NCI-H2227 (cell line): ENCODE data around the gene TCF4.

Experiments
- DNase-seq: peaks from one replicate; lab custom pipeline; 2025; ENCODE audit not compliant: unreplicated experiment; lab: John Stamatoyannopoulos, UW

The TCF4 gene

DNA sequence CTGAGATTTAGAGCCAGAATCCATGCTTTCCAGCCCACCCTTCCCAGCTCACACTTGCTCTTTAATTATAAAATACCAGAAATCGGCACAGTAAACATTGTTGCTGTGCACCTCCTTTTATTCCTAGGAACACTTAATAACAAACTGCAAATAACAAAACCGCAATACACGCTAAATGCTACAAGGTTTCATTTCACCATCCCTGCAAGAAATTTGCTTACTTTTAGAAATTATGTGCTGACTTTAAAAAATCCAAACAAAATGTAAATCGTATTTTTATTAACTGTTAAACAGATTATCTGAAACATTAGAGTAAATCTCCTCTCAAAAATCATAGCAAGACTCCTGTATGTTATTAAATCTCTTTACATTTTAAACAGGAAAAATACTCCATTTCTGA lies 79.3 kb downstream of the TCF4 start:
- DNase-seq: no peak

DNA sequence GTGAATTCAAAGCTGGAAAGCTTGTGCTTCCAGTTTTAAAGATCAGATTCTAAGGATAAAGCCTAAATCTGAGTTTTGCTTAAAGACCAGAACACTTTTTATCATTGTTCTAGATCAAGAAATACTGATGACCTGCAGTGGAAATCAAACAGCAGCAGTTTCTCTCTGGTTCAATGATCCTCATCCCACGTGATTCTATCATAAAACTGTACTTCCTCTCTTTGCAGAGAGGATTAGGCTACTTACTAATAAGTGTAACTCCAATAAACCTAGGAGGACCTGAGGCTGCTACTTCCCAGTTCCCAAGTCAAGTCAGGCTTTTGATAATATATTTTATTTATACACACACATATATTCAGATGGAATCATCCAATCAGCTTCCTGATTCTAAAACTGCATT lies 81.9 kb downstream of the TCF4 start:
- no peak for DNase-seq

- DNase-seq: no peak
Observed at GRCh38 chr18:55504808-55505207, 83.2 kb downstream of the TCF4 start.

- DNase-seq: no peak
Observed at GRCh38 chr18:55503167-55503820, 84.7 kb downstream of the TCF4 start.

DNA sequence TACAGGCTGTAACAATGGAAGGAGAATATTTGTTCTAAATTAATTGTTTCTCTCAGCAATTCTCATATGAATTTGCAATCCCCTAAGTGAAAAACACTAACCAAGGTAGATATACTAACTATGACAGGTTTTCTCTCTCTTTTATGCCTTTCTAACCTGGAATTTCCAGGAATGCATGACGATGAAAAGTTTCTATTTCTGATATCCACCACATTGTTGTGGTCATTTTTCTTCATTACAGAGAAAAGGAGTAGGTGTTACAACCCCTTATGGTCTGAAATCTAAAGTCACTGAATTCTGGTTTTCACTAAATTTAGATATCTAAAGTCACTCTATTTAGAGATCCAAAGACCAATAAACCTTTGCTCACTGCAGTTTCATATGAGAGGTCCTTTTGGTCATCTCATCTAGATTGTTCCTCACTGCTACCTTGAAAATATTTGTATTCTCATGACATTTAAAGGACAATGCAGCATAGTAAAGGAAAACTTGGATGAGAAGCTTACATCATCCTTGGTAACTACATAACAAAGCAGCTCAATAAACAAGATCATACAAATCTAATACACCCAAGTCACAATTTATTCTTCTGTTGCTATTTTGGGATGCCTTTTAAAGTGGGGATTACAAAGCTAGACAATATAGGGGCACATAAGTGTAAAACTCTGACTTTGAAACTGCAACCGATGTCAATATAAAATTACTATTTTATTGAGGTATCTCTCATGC lies 85.8 kb downstream of the TCF4 start:
- DNase-seq: no peak

GRCh38 chr18:55501579-55501978 lies 86.4 kb downstream of the TCF4 start:
- DNase-seq: no peak

DNA sequence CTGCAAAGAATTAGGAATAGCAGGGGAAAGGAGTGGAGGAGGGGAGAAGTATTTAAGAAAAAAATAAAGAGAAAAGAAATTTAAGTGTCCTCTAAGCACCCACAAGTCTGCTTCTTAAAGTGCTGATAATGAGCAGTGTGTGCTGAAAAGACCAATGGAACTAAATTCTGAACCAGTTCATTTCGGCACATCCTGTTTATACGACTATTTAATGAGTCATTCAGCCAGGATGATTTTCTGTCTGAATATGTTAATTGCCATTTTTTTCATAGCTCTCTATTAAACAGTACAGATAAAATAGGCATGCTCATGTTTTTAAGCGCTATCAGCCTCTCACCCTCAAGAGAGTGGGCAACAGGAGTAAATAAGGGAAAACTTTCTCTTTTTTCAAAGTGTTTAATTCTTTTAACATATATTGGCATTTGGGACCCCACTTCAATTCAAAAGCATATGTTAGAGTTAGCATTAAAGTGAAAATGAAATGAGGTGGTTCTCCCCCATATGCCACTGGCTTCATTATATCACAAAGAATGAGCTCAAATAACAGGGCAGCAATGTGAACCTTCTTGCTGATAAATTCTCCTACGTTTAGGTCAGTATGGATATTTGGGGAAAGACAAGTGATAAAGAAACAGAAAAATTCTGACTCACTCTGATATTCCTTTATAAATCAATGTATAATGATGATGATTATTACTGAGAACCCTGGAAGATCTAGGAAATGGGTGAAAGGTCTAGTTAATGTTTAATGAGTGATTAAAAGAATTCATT lies 87.5 kb downstream of the TCF4 start:
- DNase-seq: no peak

DNA sequence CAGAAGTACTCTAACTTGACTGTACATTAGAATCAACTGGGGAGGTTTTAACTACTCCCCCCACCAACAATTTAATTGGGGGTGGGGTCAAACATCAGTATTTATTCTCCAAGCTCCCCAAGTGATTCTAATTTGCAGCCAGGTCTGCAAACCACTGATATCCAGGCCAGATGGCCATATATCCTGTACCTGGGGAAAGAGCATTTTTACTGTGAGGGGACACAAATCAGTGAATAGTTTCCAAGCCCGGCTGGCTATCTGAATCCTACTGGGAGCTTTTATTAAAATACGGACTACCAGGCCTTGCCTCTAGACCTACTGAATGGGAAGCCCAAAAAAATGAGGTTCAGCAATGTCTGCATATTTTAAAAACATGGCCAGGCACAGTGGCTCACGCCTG lies 88.5 kb downstream of the TCF4 start:
- DNase-seq: no peak

DNA sequence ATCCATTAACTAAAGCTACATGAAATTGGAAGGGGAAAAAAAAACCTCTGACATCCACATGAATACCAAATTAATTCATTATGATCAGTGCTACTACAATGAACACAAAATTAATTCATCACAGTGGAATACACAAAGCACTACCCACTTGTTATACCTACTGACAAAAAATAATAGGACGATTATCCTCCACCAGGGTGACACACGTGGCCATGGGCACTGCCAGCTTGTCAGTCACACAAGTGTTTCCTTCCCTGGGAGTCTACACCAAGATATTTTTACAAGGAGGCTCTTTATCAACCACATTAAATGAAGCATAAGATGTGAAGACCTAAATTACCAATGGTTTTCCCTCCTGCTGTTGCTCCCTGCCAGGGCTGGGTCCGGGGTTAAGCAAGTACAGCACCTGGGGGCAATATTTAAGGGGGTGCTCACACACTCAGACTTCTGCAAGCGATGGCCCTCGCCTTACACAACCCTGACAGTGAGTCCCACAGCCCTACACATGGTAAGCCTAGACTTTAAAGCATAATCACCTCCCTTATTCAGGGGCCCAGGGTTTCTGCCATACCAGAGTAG lies 90.1 kb downstream of the TCF4 start:
- no peak for DNase-seq

GRCh38 chr18:55494899-55495298 lies 93.1 kb downstream of the TCF4 start:
- DNase-seq: no peak

- no peak for DNase-seq
Observed at GRCh38 chr18:55494441-55494840, 93.6 kb downstream of the TCF4 start.

- DNase-seq: no peak
Observed at GRCh38 chr18:55491616-55492015, 96.4 kb downstream of the TCF4 start.

DNA sequence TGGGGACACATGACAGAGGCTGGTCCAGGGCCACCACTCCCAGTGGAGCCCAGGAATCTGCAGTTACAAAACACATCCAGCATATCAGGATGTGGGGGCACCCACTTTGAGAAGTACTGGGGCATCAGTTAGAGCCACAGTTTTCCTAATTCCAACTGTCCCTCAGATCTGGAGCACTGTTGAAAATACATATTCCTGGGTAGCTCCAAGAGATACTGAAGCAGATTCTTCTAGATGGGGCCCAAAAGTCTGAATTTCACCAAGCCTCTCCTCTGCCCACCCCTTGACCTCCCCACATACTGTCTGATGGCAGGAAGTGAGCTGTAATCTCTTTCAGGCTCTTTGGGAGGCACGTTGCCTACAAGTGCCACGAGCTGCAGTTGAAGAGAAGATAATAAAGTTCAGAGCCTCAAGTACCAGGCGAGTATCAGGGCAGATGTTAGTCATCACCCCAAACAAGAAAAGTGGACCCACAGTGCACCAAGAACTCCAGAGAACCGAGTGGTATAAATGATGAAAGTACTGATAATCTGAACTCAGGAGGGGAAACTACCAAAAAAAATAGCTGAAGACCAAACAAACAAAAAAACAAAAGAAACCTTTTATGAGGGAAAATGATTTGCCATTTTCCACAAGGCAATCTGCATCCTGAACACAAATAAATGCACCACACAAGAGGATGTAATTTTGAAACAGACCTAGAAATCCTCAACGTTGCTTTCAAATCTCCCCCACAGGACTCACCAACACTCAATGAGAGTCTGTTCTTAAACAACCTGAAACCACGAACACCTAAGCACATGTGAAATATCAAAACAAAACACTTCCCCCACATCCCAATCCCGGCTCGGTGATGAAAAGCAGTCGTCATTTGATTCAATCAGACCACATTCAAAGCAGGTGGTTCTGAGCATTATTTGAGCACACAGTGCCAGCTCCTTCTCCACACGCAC lies 98.7 kb downstream of the TCF4 start:
- DNase-seq: peak; percentile 4

DNA sequence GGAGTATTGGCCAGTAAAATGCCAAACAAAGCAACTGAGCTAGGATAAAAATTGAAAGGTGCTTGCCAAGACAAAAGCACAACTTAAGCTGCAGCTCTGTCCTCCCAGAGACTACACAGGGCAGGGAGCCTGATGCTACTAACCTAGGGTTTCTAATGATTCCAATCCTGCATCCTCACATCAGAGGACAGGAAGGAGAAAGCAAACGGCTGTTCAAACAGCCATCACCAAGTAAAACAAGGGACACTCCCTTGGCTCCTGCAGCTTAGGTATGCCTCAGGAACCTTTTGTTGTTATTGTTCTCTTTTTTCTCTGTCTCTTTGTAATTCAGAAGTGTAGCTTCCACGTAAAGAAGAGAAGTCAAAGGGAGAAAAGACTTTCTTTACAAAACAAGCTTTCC lies 99.5 kb downstream of the TCF4 start:
- DNase-seq: no peak

DNA sequence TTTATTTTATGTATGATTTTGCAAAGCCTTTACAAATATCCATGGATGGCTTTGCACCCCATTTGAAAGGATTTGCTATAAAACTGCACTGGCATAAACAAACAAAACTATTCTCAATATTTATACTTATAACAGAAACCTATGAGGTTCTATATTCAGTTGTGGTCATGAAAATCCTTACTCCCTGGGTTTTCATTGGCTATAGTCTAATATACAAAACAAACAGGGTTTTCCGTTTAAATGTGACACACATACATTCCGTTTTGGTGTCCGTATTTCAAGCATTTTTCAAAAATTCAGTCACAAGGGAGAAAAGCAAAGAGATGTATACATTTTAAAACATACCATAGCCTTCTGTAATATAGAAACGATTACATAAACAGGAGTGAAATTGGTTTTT lies 100.0 kb downstream of the TCF4 start:
- no peak for DNase-seq

DNA sequence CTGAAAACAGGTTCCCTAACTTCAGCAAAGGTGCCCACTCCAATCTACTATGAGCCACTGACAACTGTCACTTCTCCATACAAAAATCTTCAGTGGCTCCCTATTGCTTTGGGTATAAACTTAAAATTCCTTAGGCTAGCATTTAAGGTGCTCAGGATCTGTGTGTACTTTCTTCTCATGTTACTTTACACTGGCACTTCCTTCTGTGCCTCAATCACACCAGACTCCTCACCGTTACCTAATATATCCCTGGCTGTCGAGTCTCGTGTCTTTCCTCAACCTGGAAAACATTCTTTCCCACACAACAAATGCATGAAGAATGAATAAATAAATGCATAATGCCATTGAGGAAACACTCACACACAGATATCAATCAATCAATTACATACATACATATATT lies 101.1 kb downstream of the TCF4 start:
- no peak for DNase-seq

DNA sequence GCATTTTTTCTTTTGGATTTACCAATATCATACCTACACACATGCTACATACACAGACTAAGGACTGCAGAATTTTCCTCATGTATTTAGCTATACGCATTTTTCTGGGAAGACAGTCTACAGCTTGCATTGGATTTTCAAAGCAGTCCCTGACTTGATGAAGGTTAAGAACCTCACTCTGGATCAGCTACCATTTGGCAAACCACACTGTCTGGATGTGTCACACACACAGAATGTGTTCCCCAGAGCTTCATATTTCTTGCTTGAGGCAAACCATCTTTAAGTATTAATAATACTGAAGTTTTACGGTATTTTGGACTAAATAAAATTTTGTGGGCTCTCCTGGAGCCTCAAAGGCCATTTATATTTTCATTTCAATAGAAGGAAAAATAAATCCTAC lies 102.3 kb downstream of the TCF4 start:
- no peak for DNase-seq

GRCh38 chr18:55484773-55485172 lies 103.2 kb downstream of the TCF4 start:
- no peak for DNase-seq

- no peak for DNase-seq
Observed at GRCh38 chr18:55483266-55483871, 104.6 kb downstream of the TCF4 start.
